Measurements from ENCODE around the gene WWOX. TPM values are rescaled to one million over a fixed set of nuclear protein-coding genes. Genes with fewer than 3 reads are reported as not detected.
A peak's percentile ranks its signal among the peaks of the same experiment; 100 is the strongest.
"Not testable (repeated sequence)": the region's sequence is repeated elsewhere in the genome, so short reads cannot be mapped to it uniquely, and the experiment has no call there.

WWOX gene
- 13.0 and 13.5 TPM in 2 replicates for total RNA-seq (2014; rRNA removed)
- 5.5 TPM for polyA plus RNA-seq (2012)

DNA sequence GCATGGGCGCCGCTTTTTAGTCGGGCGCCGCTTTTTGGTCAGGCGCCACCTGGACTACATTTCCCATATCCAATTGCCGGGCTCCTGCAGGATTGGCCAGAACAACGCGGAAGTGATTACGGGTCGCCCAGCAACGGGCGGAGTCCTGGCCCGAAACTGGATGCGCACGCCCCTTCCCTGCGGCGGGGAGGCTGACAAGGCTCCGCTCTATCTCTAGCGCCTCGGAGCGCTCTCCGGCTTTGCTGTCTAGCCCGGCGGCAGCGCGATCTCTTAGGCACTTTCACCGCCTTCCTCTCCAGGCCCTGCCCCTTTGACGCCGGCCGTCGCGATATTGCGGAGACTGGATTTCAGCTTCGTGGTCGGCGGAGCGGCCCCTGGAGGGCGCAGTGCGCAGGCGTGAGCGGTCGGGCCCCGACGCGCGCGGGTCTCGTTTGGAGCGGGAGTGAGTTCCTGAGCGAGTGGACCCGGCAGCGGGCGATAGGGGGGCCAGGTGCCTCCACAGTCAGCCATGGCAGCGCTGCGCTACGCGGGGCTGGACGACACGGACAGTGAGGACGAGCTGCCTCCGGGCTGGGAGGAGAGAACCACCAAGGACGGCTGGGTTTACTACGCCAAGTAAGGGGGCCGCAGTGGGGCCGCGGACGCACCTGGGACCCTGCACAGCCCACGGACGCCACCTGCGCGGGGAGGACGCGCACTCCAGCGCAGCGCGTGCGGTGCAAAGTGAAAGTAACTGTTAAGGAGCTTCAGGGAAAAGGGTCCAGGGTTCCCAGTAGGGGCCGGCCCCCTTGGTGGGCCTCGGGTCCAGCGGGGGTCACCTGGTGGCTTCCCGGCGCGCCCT is at the start of gene WWOX:
WWOX (plus strand) TSS at position 384 of the 841 bp plus-strand sequence.
- DNase-seq (ENCODE audit: low read depth), result peak; percentile 97

DNA sequence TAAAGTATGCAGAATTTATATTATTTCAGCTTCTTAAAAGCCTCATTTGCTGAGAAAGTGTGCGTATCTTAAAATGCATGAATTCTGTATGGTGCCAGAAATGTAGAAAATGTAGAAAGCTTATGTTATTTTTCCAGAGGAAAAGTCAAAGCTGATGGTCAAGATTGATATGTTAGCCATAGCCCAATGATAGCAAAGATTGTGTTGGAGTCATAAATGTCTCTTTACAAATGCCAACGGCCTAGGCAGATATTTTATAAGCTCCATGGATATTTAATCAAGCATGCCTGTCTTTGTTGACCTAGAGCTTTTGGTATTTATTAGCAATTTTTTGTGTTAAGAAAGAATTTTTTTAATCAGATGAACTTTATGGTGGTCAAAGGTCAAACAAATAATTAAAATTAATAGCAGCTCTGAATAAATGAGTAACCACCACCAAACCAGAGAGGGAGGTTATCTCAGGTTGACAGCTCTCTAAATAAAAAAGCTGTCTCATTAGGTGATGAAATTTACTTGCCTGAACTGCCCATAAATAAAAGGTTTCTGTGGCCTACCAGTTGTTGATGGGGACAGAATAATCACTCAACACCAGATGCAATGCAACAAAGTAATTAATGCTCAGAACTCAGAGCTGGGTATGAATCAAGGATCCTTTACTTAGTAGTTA is 48.6 kb upstream of the WWOX start:
- DNase-seq (ENCODE audit: low read depth), result no peak

DNA sequence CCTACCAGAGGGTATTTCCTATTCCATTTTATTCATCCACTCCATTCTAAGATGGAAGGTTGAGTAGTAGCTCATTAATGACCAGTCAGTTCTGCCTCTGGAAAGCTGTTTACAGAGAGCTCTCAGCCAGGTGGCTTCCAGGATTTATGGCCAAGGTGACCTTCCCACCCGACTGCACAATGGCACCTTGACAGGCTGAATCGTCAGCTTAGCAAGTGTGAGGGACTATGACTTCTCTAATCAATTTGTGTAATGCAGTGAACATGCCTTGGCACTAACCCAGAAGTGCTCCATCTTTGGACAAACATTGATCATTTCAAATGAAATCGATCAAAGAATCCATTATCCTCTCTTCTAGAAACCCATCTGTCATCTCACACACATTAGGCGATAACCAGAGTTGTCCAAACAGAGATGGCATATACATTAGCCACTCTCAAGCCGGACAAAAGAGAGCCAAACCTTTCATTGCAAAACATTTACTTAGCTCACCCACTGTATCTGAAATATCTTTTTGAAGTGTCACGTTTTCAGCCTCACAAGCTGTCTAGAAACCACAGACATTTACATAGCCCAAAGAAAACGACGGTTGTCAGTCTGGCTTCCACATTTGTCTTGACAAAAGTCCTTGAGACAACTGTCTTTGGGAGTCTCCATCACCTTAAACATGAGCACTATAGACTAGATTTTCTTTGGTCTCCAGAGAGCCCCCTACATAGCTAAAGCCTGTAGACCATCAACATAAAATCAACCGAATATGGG is 41.5 kb upstream of the WWOX start:
- no peak for DNase-seq (ENCODE audit: low read depth)

DNA sequence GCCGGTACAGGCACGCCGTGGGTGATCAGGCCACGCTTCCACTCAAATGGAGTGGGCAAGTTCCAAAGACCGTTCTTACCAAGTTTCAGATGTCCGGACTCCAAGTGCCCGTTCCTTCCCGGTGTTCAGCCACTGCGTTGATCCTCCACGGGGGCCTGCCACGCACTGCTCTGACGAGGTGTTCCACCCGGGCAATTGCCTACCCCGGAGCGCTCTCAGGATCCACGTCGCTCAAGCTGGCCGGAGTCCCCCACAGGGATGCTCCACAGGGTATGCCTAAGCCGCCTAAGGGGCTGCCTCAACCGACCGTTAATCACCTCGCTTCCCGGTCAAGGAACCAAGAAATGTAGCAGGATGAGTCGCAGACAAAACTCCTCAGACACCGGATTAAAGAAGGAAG is 39.6 kb upstream of the WWOX start:
- DNase-seq (ENCODE audit: low read depth), result not testable (repeated sequence)

DNA sequence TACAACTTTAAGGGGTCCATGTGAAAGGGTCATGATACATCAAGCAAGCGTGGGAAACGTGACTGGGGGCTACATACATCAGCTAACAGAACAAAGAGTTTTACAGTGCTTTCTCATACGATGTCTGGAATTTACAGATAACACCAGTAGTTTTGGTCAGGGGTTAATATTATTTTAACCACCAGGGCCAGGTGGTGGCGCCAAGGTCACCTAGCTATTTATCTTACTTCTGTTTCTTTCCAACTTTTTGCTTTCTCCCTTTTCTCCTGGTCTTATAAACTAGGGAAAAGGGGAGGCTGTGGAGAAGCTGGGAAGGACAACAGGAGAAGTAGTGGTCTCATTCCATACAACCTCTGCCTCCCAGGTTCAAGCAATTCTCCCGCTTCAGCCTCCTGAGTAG is 39.2 kb upstream of the WWOX start:
- DNase-seq (ENCODE audit: low read depth), result no peak

DNA sequence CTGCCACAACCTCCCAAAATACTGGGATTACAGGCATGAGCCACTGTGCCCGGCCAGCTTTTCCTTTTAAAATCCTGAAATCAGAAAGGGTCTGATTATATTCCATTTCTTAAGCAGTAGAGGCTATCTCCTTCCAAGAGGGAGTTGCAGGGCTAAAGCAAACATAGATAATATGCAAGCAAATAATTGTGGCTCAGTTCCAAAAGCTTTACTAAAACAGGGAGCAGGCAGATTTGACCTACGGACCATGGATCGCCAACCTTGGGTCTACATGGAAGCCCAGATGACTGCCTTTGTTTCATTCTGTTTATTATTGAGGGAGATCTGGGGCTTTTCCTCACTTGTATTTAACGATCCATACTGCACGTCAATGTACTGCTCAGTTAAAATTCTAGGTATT is 38.6 kb upstream of the WWOX start:
- DNase-seq (ENCODE audit: low read depth), result no peak

DNA sequence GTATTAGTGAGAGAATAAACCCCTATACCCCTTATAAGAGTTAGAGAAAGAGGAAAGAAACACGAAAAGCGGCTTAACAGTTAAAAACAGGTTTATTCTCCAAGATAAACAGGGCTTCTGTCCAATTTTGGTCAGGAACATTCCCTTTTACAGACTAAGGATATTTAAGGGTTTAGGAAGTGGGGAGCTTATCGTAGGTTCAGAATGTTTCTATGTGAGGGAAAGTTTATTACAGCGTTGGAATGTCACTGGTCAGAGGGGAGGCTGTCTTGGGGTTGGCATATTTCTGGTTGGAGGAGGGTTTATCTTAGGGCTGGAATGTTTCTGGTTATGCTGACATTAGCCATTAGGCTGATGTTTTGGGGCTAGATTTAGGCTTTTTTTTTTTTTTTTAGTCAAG is 34.1 kb upstream of the WWOX start:
- DNase-seq (ENCODE audit: low read depth), result no peak

DNA sequence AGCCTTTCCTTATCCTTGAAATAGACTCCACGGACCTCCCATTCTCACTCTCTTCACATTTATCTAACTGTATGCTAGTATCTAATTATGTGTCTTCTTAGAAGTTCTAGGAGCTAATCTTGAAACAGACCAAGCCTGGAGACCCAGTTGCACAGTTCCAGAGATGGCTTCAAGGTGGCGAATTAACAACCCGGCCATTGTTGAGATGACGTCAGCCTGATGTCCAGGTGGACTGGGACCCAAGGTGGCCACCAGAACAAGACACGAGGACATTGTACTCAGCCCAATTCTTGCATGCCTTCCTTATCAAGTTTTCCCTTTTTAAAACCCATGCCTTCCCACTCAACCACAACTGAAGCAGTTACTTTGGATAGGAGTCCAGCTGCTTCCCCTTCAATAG is 29.5 kb upstream of the WWOX start:
- DNase-seq (ENCODE audit: low read depth), result no peak

DNA sequence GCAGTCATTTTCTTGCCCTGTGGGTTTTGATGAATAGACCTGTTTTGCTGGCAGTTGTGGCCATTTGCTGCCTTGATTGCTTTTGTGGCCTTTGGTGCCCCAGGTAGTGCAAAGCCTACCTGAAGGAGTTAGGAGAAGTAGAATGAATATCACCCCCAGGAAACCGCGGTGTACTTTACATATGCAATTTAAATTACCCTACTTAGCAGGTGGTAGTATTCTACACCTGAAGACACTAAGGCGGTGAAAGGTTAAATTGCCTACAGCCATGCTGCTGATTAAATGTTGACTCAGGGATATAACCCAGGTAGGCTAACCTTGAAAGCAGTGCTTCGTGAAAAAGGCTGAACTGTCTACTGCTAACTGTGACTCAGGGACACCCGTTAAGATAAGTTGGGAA is 27.2 kb upstream of the WWOX start:
- DNase-seq (ENCODE audit: low read depth), result no peak

DNA sequence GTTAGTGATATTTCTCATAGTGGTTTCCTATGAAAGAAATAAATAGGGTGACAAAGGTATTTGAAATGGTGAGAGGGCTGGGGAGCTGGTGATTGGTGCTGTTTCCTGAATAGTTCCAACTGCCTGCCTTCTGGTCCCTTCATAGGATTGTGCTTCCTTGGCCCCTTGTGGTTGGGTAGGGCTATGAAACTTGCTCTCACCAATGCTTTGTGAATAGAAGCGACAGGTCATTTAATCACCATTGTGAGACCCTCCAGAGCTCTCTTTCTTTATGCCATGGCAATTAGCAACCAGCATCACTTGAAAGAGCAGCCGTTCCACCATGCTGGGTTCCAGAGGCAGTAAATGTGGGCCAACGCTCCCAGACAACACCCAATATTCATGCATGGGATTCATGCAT is 23.7 kb upstream of the WWOX start:
- DNase-seq (ENCODE audit: low read depth), result no peak

DNA sequence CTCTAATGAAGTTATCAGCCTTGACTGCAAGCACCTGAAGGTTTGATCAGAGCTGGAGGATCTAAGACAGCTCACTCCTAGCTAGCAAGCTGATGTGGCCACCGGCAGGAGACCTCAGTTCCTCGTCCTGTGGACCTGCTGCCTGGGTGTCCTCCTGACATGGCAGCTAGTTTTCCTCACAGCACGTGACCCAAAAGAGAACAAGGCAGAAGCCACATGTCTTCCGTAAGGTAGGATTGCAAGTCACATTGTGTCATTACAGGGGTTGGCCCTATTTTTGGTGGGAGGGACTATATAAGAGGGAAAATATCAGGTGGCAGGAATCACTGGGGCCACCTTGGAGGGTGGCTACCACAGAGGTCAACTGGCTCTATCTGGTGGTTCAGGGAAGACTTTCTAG is 18.1 kb upstream of the WWOX start:
- DNase-seq (ENCODE audit: low read depth), result no peak

DNA sequence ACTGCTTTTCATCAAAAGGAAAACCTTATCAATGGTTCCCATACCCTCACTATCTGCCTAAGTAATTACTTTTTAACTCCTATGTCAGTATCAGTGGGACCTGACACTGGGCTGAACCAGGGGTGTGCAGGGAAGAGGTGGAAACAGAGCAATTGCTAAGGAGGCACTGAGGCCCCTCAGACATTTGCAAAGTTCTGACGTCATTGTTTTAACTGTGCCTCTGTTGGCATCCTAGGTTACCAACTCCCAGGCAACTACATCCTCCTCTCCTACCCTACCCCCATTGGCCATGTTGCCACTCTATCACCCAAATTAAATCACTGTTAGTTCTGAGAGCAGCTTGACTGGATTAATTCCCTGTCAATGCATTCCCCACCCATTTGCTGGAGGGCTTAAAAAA is 8.0 kb upstream of the WWOX start:
- DNase-seq (ENCODE audit: low read depth), result no peak

DNA sequence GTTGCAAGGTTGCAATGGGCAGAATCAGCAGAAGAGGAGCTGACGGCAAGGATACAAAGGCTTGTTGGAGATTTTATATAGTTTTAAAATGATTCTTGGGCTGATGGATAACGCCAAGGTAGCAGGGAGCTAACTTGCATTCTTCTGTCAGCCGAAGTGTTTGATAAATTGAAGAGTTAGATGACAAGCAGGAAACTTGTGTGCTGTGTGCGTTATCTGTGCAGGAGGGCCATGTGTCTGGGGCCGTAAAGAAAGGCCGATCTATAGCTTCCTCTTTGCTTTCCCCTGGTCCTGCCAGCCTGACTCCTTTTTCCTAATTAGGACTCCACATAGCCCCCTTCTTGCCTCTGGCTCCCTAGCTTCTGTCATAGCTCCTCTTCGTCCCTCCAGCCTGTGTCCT is 6.7 kb upstream of the WWOX start:
- no peak for DNase-seq (ENCODE audit: low read depth)

DNA sequence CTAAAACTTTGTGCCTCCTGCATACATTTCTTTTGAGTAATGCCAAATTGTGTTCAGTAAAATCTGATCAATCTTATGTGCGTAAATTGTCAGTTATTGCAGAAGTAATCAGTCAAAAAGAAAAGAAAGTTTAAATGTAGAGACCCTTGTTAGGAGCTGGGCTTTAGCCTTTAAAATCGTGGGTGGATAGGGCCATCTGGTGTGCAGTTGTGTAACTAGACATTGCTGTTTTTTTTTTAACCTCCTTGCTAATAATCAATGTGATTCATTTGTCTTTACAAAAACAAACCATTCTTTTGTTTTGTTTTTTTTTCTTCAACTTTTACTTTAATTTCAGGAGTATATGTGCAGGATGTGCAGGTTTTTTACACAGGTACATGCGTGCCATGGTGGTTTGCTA is 5.3 kb upstream of the WWOX start:
- DNase-seq (ENCODE audit: low read depth), result no peak

DNA sequence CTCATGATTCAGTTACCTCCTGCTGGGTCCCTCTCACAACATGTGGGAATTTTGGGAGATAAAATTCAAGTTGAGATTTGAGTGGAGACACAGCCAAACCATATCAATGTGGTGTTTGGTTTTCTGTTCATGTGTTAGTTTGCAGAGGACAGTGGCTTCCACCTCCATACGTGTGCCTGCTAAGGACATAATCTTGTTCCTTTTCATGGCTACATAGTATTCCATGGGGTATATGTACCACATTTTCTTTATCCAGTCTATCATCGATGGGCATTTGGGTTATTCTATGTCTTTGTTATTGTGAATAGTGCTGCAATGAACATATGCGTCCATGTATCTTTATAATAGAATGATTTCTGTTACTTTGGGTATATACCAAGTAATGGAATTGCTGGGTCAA is 4.5 kb upstream of the WWOX start:
- DNase-seq (ENCODE audit: low read depth), result no peak

DNA sequence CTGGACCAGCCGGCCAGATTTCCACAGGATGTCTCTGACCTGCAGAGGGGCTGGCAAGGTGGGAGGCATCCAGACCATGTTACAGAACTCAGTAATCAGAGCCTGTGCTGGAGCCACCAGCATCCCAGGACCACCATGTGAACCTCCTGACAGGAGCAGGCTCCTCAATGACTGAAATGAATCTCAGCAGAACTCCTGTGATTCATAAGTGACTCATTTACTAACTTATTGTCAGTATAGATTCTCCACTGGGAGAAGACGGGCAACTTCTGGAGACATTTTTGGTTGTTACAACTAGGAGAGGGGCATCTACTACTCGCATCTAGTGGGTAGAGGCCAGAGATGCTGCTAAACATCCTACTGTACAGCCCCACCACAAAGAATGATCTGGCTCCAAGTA is 3.1 kb upstream of the WWOX start:
- no peak for DNase-seq (ENCODE audit: low read depth)

DNA sequence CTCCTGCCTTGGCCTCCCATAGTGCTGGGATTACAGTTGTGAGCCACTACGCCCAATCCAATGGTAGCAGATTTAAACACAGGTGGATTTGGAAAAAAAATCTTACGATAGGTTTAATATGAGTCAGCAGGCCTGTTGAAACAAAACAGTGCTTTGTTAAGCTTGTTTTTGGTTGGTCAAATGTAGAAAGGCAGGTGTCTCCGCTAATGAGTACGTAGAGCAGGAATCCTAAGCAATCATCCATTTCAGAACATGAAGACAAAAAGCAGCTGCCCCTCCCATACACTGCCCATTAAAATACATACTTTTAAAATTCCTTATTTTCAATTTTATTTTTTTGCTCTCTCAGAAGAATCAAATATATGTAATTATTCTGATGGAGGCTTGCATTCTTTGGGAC is 1.9 kb upstream of the WWOX start:
- DNase-seq (ENCODE audit: low read depth), result no peak

DNA sequence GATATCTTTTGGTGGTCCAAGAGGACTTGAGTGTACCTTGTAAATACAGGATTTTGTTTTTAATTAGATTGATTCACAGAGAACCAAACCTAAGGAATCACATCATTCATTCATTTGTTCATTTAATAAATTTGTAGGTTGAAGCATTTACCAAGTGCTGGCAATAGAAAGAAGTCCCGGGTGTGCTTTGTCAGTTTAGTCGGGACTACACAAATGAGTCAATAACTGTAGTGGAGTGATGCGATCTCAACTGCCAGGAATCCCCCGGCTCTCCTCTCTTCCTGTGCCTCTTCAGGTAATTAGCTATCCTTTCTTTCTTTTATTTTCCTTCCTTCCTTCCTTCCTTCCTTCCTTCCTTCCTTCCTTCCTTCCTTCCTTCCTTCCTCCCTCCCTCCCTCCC is 1.4 kb upstream of the WWOX start:
- DNase-seq (ENCODE audit: low read depth), result no peak

DNA sequence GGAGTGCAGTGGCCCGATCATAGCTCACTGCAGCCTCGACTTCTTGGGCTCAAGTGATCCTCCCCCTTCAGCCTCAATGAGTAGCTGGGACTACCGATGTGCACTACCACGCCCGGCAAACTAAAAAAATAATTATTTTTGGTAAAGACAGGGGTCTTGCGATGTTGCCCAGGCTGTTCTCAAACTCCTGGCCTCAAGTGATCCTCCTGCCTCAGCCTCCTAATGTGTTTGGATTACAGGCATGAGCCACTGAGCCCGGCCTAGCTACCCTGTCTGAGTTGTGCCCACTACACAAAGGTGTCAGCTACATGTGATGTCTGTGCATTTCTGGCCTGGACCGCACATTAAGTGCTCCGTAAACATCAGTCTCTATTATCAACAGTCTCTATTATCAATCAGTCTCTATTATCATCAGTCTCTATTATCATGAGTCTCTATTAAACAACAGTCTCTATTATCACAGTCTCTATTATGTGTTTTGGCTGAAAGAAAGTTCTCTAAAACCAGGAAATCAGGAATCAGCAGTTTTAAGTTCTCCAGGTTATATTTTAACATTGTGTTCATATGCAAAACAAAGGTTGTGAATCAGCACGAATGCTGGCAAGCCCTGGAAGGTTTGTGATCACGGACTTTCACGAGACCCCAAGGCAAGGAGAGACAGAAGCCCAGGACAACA is 721 bp upstream of the WWOX start:
- DNase-seq (ENCODE audit: low read depth), result no peak

DNA sequence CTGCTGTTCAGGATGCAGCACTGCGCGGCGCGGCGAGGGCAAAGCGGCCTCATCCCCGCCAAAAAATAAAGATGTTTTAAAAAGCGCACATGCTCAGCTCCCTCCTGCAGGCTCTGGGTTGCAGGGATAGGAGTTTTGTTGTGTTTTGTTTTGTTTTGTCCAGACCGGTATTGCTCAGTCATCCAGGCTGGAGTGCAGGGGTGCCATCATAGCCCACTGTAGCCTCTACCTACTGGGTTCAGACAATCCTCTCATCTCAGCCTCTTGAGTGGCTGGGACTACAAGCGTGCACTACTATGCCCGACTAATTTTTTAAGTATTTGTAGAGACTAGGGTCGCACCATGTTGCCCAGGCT is 636 bp downstream of the WWOX start:
- peak; percentile 31 for DNase-seq (ENCODE audit: low read depth)

DNA sequence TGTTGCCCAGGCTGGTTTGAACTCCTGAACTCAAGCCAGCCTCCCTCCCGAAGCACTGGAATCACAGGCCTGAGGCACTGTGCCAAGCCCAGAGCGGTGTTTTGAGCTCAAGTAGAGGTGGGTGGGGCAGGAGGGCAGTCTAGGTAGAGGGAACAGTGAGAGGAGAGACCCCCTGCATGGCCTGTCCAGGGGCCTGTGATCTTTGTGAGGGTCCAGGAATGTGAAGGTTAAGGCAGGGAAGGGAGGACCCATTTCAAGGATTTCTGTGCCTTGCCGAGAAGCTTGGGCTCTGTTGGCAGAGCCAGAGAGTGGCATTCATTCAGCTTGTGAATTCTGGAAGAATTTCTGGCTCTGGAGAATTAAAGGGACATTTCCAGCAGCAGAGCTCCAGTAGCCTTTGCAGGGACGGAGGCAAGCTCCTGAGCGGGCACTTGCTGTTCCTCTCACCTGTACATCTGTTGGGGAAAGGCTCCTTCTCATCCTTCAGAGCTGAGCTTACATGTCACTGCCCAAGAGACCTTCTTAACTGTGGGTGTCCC is 2.7 kb downstream of the WWOX start:
- DNase-seq (ENCODE audit: low read depth), result no peak

DNA sequence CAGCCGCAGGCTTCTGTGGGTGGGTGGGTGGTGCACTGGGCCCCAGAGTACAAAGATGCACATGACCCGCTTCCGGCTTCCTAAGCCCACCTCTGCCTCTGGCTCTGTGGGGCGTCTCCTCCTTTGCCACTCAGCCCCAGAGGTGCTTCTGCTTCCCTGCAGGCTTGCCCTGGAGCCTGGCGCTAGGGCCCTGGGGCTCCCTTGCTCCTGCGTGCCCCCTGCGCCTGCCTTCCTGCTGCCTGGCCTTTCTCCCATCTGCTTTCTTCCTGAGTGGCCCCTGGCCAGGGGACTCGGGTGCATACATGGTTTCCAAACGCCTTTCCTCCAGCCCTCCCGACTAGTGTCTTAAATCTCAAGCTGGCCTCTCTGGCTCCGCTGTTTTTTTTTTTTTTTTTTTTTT is 3.4 kb downstream of the WWOX start:
- DNase-seq (ENCODE audit: low read depth), result no peak

Data from LHCN-M2 (cell line).